ENCODE results near the gene STYXL2.

DNA sequence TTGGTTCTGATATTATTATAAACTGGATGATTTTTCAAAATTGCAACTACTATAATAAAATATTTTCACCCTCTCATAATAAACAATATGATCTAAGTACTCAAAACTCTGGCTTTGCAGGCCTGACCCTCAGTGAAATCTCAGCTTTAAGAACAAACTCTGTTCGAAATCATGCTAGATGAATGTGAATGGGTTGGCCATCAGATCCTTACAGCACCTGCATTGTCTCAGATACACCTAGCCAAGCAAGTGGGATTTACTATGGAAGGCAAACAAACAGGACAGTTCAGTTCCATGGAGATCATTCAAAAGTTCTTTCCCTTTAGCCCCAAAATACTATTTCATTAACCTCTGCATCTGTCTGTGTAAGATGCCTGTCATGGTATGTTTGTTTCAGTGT is 44.8 kb downstream of the STYXL2 start:
- TF ChIP-seq POLR2A (IDR thresholded peaks at IDR 0.05; ENCODE audit: low read length) (no peak), GATA1 (IDR thresholded peaks at IDR 0.05; ENCODE audit: low read depth, low read length) (no peak)

Data from erythroblast (primary cell).